ENCODE measurements around the gene MAP3K4.

The MAP3K4 gene

GRCh38 chr6:161132384-161132783 is 140.8 kb downstream of the MAP3K4 start:
- TF ChIP-seq, protein P1, sequence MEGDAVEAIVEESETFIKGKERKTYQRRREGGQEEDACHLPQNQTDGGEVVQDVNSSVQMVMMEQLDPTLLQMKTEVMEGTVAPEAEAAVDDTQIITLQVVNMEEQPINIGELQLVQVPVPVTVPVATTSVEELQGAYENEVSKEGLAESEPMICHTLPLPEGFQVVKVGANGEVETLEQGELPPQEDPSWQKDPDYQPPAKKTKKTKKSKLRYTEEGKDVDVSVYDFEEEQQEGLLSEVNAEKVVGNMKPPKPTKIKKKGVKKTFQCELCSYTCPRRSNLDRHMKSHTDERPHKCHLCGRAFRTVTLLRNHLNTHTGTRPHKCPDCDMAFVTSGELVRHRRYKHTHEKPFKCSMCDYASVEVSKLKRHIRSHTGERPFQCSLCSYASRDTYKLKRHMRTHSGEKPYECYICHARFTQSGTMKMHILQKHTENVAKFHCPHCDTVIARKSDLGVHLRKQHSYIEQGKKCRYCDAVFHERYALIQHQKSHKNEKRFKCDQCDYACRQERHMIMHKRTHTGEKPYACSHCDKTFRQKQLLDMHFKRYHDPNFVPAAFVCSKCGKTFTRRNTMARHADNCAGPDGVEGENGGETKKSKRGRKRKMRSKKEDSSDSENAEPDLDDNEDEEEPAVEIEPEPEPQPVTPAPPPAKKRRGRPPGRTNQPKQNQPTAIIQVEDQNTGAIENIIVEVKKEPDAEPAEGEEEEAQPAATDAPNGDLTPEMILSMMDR (conservative IDR thresholded peaks at IDR 0.05): no peak
- no peak overlapping the region for H3K27ac ChIP-seq

GRCh38 chr6:161133963-161134362 is 142.4 kb downstream of the MAP3K4 start:
- TF ChIP-seq, protein P1 (conservative IDR thresholded peaks at IDR 0.05): no peak
- H3K27ac ChIP-seq: no peak overlapping the region

DNA sequence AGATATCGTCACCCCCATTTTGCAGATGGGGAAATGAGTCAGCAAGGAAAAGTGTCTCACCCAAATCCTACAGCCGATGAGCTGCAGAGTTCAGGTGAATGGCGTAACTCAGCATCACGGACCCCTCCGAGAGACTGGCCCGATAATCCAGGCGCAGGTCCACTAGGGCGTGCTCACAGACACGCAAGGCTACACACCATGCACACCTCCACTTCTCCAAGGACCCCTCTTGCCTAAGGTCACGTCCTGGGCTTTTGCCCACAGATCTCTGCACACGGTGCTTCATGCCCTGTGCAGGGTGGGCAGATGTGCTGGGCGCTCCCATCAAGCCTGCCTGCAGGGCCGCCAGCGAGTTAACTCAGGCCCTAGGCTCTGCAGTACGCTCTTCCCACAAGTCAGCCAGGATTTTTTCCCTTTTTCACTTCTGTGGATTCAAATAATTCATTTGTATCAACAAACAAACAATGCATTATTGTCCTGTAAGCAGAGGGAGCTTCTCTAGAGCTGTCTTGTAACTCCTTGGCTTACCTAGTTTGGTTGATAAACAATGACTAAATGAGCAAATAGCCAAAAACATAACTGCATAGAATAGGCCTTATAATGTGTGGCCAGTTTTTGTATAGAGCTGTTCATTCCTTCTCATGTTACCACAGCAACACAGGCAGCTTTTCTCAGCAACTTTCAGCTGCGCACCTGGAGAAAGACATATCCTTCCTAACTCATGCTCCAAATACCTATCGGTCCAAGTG is 143.2 kb downstream of the MAP3K4 start:
- TF ChIP-seq, protein P1 (conservative IDR thresholded peaks at IDR 0.05): no peak
- no peak overlapping the region for H3K27ac ChIP-seq

DNA sequence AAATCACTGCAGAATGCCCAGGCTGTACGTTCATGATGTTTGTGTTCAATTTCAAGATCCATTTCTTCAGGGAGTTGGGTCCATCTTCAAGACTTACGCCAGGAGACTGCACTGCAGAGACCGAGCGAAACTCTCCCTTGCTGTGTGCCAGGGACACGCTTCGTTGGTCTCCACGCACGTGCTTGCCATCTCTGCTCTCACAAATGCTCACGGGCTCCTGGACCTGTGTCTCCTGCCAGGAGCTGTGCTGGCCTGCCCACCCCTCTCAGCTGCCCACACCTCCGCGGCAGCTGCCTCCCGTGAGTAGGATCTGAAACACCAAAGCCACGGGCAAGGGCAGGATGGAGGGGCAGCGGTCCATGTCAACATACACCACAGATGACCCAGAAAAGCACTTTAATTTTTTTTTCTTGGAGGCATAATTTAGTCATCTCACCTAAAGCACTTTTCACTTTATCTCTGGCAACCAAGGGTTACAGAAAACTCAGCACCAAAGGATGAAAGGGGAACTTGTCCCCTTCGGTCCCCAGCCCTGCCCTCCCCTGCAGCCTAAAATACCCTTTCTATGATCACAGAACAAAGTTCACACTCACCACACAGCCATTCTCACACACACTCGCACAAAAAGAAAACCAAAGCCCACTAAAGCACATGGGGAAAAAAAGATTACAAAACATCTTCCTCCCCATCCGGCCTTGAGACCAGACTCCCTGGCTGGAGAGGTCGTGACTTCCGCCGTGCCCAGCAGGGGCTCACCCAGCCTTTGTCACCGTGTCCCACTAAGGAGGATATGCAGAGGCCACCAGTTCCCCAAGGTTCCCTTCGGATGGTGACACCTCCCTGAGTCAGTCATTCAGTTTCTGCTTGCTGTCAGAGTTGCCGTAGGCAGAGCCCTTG is 144.4 kb downstream of the MAP3K4 start:
- TF ChIP-seq, protein P1 (conservative IDR thresholded peaks at IDR 0.05): no peak
- no peak overlapping the region for H3K27ac ChIP-seq

DNA sequence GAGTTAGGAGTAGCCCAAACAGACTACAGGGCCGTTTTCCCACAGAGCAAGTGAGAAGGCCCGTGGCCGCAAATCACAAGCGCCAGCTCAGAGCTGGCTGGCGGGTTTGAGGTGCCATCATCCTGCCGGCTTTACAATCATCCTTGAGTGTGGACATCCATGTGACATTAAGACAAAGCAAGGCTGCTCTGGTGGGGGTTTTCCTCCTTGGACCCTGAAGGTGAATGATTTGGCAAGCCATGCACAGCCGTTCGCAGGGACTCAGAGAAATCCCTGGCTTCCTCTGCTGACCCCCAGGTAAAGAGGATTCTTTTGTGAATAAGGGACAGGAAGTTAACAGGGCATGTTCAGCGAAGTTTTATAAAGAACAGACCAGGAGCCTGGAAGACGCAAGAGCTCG is 145.1 kb downstream of the MAP3K4 start:
- no peak overlapping the region for H3K27ac ChIP-seq
- TF ChIP-seq, protein P1 (conservative IDR thresholded peaks at IDR 0.05): no peak

GRCh38 chr6:161137320-161137719 is 145.8 kb downstream of the MAP3K4 start:
- TF ChIP-seq, protein P1 (conservative IDR thresholded peaks at IDR 0.05): no peak

DNA sequence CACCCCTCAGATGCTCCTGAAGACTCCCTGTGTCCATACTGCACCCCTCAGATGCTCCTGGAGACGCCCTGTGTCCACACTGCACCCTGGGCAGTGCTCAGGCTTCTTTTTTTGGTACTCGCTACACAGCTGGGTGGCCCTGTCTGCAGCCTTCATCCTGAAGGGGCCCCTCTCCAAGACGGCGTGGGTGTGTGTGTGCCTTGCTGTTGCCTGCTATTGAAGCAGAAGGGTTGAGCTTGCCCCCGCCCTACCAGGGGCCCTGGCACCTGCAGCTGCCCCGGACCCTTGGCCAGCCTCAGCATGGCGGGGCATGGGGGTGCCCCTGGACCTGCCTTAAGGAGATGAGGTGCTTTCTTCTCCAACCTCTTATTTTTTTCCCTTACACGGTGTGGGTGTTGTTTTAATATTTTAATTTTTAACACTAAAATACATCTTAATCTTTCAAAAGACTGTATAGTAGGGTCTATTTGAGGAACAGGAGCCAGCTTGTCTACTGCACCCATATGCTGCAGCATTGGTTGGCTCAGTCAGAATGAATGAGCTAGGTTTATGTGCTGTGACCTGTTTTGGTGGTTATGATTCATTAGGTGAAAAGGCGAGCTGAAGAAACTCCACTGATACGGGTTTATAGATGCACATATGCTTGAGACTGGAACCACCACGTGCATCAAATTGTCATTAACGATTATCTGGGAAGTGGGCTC is 146.4 kb downstream of the MAP3K4 start:
- H3K27ac ChIP-seq: no peak overlapping the region
- TF ChIP-seq, protein P1 (conservative IDR thresholded peaks at IDR 0.05): no peak

More at GRCh38 chr6:161137320-161137719, 145.8 kb downstream of the MAP3K4 start:
- no peak overlapping the region for H3K27ac ChIP-seq

Data from VCaP (cell line).